ENCODE results near the gene COL2A1.

The COL2A1 gene

DNA sequence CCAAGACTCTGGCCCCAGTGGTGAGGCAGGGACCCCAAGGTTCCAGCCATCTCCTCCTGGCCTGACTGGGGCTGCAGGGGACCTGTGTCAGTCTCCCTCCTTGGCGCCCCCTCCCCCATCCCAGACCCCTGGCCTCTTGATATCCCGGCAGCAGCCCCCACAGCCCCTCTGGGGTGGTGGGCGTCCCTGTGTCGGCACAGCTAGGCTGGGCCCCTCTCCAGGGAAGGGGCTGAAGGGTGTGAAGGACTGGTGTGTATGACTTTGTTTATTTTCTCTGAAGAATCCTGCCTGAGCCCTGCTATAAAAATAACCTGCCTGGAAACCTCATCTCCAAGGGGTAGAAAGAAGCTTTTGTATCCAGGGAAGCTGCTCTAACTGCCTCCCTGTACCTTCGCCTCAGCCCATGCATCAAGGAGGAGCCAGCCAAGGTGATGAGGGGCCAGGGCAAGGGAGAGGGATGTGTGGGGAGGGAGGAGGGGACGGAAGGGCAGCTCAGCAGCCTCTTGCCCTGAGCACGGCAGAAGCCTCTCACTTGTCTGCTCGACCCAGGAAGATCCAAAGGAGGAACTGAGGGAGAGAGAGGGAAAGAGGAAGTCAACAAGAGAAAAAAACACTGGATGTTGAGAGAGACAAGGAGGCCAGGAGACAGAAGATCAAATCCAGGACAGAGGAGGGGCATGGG, 25.4 kb upstream of the COL2A1 start:
- DNase-seq: no peak

DNA sequence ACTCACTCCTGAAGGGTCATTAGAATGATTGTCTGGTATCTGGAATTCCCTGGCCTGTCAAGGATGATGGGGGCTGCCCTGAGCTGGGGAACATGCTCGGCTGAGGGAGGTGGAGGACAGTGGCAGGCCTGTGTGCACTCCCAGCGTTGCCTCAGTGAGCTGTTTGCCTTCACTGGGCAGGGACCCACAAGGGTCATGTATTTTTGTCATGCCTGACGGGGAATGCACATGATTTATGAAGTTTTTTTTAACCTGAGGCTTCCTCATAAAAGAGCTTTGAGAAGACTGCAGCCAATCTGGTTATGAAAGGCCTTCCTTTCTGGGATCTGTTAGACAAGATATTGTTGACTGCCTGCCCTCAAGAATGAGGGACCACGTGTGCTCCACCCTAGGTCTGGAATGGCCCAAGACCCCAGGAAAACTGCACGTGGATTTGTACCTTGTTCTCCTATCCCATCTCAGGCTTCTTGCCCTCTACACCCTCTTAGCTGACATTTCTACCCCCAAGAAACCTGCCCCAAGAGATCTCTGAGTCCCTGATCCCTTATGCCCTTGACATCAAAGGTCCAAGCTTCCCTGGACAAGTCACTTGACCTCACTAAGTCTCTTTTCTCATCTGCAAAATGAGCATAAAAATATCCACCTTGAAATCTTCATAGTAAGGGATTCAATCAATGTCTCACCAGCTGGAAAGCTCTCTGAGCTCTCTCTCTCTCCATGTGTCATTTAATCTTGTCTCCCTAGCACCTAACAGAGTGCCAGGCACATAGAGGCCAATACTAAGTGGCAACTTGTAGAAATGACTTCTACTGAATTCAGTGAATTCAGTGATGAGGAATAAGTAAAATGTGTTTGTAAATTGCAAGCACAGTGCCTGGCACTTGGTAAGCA, 24.5 kb upstream of the COL2A1 start:
- DNase-seq: no peak

DNA sequence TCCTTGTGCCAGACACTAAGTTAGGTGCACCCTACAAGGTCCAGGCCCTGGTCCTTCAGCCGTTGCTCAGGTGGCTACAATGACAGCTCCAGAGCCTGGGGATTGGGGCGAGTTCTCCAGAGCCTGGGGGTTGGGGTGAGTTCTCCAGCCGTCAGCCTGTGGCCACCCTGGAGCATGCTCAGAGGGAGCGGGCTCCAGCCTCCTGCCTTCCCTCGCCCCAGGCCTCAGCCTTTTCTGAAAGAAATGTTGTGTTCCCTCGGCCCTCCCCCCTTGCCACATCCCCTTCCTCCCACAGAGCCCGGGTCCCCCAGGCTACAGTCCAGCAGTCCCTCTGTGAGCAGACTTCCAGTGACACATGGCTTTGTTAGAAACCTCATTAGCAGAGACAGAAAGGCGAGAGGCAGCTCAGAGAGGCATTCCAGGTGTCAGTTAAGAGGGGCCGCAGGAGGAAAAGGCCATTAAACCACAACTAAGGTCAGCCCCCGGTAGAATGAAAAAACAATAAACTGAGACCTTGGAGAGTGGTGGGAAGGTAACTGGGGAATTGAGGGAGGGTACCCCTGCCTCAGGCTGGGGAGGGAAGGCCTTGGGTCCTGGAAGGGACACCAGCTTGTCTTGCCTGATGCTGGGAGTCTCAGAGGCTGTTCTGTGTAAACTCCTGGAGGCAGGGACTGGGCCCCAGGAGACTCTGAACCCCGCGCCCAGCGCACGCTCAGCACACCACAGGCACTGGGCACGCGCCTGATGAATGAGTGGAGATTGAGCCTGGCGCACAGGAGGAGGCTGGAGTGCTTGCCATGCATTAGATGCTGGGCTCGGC, 23.1 kb upstream of the COL2A1 start:
- no peak for DNase-seq

DNA sequence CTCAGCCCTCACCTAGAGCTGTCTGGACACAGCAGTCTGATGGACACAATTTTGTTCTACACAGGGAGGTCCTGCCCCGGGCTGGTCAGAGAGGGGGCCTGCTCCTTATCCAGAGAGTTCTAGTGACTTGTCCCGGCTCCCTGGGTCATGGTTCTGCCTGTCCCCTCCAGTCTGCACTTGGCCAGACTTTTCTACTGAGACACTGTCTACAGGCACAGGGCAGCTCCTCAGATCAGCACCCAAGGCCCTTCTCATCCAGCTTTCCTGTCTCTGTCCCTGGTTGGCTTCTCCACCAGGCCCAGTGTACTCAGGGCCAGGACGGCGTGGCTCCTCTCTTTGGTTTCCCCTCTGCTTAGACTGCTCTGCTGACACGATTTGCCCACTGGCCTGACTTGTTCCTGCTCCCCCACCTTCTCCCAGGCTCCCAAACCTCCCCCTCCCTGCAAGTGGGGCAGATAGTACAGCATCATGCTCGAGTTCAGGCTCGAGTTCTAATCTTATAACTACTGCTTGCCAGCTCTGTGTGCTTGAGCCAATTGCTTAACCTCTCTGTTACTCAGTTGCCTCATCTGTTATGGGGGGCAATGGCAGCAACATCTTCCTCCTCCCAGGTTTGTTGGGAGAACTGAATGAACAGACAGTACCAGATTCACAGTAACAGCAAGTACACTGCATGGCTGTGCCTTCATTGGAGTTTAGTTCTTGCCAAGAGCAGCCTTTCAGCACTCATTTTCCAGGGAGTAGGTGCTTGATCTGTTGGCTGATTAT, 22.0 kb upstream of the COL2A1 start:
- no peak for DNase-seq

DNA sequence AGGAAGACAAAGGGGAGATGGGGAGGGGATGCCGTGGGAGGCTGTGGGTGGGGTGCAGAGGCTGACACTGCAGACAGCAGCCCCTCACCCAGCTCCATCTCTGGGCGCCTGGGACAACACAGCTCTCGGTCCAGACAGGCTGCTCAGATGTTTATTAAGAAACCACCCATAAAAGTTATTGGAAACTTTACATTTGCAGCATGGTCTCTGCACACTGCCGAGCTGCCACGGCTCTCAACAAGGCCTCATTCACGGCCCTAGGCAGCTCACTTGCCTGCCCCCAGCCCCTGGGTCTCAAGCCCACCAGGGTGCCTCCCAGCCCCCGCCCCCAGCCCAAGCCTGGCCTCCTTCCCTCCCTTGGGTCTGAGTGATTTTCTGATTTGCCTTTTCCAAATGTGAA, 21.0 kb upstream of the COL2A1 start:
- DNase-seq: no peak

DNA sequence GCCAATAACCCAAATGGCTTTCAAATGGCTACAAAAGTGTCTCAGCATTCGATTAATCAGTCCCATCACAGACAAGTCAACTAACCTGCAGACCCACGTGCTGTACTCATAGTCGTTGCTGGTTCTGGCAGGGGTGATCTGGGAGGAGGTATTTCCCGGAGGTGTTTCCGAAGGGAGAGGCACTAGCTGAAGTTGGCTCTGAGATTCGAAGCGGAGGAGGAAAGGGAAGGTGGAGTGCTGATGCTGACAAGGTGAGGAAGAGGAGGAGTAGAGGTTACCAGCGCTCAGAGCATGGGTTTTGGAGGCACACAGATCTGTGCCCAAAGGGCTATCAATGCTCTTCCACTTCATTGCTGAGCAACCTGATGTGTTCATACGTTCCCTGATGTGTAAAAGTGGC, 20.5 kb upstream of the COL2A1 start:
- no peak for DNase-seq

DNA sequence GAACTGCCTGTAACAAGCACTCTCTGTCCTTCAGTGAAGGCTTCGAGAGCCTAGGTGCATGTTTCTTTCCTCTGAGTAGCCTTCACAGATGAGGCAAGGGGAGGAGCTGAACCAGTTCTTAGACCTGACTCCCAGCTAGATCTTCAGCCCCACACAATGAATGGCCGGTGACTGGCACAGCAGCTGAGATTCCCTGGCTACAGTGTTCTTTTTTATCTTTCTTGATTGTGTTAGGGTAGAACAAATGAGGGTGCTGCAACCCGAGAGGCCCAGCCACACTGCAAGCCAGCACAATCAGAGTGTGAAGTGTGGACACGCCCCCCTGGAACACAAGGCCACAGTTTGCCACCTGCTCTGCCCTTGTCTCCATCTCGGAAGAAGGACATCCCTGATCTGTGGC, 19.1 kb upstream of the COL2A1 start:
- DNase-seq: no peak

DNA sequence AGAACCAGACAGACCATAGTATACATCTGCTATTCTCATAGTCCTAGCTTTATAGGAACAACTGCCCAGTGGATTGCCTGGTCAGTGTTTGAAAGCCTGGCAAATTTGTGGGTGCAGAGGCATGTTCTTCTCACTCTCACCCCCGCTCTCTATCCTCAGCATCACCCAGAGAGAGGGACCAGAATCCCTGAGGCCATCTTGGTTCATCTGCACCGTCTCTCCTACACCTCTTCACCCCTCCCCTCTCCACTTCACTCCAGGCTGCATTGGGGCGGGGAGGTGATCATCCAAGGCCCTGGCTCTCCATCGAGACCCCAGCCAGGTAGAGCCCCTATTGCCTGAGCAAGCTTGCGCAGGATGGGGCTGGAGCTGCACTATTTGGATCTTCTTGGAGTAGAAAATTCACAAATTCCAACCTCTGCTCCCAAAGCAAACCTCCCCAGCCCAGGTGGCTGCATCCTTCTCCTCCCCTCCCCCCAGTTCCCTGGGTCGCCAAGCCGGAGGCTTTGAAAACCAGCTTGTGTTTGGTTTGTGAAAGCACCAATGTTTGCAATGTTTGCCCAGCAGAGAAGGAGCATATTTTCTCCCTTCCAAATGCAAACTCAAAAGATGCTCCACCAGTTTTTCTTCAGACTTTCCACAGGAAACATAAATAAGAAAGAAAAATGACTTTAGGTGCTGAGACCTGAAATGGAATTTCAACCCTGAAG, 18.6 kb upstream of the COL2A1 start:
- no peak for DNase-seq

DNA sequence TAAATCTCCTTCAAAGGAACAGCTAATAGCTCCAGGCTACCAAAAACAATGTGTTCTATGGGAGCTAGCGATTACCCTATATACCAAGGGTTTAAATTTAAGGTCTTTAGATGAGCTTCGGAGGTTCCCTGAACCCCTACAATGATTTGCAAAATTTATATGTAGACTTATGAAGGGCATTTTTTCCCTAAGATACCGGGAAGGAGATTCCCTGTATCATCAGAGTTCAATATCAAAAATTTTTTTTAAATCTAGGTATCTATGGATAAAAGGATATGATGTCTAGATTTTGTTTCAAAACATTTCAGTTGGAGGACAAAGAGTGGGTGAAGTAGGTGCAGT, 17.9 kb upstream of the COL2A1 start:
- DNase-seq: no peak

DNA sequence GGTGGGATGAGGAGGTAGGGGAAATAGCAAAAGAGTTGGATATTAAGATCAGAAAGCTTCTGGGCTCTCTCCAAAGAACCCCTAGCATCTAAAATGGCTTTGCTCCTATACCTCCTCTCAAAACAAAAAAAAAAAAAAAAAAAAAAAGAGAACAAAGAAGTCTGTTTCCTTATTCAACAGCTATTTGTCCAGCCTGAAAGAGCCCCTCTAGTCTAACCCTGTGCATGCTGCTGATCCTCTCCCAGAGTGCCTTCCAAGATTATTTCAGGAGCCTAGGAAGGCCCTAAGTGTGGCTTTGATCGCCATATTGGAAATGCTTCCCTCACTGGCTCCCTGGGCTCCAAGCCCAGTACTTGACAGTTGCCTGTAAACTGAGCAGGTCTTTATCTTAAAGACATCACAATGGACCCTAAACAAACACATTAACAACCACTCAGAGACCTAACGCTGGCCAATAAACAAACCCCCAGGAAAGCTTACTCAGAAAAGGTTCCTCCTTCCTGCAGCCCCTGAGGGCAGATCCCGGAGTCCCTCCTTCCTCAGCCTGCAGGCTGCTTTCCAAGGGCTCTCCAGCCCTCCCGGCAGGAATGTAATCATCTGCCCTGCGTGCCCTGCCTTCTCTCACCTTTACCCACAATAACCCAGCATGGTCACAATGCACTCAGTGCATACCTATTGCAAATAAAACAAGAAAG, 17.4 kb upstream of the COL2A1 start:
- DNase-seq: no peak

DNA sequence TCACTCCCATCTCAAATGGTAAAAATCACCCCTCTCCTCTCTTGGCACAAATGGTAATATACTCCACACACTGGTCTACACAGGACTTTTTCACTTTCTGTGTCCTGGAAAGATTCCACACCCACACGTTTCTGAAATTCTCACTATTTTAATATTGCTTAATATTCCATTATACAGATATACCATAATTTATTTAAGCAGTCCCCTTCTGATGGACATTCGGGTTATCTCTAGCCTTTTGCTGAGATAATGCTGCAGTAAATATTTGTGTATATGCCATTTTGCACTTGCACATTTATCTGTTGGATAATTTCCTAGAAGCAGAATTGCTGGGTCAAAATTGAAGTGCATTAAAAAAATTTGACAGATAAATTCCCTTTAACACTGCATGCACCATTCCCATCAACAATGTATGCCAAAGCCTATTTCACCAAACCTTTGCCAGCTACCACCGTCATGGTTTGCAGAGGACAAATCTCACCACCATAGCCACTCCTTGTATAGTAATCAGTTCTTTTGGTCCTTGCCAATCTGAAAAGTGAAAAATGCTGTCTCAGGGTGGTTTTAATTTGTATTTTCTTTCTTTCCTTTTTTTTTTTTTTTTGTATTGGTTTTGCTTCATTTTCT, 15.5 kb upstream of the COL2A1 start:
- DNase-seq: no peak

DNA sequence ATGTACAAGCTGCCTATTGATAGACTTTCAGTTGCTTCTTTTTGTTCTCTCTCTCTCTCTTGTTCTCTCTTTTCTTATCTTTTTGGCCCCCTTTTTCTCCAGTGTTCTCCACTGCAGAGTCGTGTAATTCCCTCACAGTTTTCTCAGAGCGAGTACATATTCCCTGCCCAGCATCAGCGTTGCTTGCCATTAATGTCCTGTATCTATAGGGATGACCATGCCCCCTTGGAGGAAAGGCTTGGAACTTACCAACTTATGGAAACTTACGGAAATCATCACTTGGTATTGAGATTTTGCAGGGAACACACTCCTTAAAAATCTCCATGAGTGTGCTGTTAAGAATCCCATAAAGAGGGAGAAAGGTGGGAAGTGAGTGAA, 14.3 kb upstream of the COL2A1 start:
- no peak for DNase-seq

DNA sequence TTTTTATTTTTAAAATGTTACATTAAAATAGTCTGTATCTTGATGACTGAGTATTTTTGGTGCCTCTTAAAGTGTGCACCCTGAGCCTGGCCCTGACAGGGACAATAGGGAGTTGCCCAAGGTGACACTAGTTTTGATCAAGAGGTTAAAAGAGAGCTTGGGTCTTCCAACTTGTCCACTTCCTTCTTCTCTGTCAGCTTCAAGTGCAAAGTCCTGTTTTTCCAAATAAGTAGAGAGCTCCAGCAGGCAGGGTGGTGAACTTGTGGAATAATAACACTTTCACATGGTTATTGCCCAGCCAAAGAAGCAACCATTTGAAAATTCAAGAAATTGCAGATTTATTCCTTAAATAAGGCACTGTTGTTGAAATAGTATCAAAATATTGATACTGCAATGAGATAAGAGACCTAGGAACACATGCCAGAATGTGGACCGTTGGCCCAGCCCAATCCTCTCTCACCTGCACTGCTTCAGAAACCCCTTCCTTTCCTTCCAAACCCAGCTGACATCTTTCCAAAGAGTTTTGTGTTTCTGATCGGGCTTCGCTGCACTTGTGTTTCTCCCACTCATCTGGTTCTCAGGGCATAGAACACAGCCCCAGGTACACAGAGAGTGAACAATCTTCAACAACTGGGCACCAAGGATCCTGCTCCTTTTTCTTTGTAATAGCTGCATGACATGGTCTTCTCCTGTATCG, 13.8 kb upstream of the COL2A1 start:
- DNase-seq: no peak

DNA sequence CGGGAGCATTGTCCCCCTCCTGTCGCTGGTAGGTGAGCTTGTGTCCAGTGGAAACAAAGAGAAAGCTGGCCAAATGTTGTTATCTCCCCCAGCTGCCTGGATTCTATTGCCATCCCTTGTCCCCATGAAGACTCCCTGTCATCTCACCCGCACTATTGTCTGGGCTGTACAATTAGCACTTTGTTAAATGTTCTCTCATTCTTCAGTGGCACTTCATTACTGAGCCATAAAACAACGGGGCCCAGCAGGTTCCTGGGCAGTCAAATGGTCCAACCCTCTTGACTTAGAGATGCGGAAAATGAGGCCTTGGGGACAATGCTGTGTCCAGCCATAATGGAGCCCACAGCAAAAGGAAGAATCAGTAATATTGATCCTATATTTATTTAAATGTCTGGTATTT, 13.2 kb upstream of the COL2A1 start:
- DNase-seq: no peak

DNA sequence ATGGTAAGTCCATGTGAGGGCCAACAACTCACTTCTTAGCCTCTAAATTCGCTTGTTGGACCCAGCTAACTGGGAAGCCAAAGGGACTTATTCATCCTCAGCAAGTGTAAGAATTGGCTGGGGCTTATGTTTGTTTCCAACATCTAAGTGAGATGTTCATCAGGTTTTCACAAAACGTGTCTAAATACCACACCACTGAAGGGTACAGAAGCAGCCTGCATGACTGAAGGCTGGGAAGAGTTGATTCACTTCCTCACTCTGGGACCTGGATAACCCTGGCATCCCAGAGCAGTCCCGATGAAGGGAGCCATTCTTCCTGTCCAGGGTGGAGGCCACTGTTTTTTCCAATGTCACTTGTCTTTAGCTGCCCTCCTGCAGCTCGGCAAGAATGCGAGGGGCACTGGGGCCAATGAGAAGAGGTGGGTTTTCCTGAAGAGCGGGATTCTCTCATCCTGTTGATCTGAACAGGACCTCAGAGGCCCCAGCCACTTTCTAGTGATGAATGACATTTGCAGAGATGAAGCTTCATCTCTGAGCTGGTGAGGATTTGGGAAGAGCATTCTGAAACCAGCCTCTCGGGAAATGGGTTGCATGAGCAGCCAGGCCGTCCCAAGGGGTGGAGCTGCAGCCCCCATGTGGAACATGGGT, 12.2 kb upstream of the COL2A1 start:
- no peak for DNase-seq

DNA sequence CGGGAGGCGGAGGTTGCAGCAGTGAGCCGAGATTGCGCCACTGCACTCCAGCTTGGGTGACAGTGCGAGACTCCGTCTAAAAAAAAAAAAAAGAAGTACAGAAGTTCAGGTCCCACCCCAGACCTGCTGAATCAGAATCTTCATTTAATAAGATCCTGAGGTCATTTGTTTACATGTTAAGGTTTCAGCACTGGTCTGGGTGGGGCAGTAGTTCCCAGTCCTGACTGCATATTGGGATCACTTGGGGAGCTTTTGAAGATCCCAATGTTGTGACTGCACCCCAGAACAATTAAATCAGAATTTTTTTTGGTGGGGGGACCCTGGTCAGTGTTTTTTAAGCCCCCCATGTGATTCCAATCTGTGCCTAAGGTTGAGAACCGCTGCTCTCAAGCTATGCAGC, 11.7 kb upstream of the COL2A1 start:
- no peak for DNase-seq

DNA sequence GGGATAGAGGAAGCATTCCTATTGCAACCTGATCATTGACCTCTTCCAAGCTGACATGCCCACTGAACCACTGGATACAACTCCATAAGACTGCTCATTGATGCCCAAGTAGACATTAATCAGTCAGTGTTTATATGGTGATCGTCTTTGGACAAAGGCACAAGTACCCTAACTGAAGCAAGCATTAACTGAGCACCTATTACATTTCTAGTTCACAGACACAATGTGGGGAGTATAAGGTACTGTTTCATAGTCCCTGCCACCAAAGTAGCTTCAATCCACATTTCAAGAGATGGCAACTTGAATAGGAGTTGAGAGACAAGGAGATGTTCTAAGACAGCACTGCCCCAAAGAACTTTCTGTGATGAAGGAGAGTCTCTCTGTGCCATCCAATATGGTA, 10.9 kb upstream of the COL2A1 start:
- no peak for DNase-seq

DNA sequence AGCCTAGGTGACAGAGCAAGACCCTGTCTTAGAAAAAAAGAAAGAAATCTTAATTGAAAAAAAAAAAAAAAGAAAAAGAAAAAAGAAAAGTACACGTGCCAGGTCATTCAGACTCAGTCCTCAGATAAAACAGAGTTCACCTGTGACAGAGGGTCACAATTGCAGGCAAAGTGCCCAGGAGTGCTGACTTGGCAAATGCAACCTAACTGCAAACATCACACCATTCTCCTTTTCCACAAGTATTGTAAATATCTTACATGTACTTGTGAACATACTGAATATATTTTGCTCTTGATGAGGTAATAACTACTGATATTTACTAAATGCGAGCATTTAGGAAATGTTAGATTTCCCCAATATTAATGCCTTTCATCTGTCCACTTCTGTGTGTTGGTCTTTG, 9.0 kb upstream of the COL2A1 start:
- no peak for DNase-seq

DNA sequence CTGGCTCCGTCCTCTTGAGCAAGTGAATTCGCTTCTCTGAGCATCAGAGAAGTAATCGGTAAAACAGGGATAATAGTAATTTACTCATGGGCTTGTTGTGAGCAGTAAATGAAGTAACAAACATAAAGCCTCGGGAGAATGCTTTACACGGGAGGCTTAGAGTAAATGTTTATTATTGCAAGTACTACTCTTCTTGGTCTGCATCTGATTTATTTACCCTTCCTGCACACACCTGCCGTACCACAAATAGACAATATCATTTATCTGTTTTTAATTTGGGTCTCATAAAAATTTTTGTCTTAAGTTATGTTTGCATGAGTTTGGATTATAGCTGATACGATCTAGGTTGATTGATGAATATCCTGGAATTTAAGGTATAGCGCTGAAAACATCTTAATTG, 7.8 kb upstream of the COL2A1 start:
- no peak for DNase-seq

DNA sequence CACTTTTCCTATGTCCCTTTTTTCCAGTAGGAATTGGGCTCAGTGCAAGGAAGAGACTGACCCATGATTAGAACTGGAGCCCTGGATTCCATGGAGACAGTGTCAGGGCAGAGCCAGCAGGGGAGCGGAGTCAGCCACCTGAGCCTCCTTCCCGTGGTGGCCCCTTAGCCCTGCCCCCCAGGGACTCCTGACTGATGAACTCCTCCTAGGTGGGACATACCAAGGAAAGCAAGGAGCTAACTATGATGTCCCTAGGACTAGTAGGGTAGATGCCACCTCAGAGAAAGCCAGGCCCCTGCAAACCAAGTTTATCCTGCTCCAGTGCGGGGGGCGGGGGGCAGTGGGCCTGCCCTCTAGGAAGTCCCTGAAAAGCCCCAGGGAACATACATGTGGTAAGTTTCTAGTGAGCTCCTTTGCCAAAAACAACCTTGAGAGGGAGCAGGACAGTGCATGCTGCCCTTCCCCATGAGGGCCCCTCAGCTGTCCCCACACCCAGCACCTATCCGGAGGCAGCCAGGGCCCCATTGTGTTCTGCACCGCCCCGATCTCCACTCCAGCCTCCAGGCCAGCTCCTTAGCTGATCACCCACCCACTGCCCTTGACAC, 6.2 kb upstream of the COL2A1 start:
- DNase-seq: no peak

All from activated CD4-positive, alpha-beta T cell treated with anti-CD3 and anti-CD28 coated beads, Interleukin-10, Interleukin-2, amounts not matched to agents 100 ng/mL and 50 ng/mL, durations not matched to agents 16 hours and 8 hours (primary cell).